SK-N-SH (cell line): ENCODE data around the gene MTFP1. TPM values are rescaled to one million over a fixed set of nuclear protein-coding genes. Genes with fewer than 3 reads are reported as not detected.

Experiments used
- CTCF ChIA-PET: fragments of 300-600, 350-600 bp; formaldehyde crosslinking; extraction: SDS; loops from one replicate; lab custom pipeline; 2021; lab: Yijun Ruan, JAX
- POLR2A ChIA-PET: fragments of 350-600 bp; sonication (Branson Sonifier 250); formaldehyde crosslinking; extraction: SDS; loops from one replicate; lab custom pipeline; 2020; ENCODE audit warnings: antibody characterized with exemption, inconsistent platforms; lab: Yijun Ruan, JAX
- DNase-seq: peaks from one replicate; pipeline ENCODE4 v3.0.0; 2012
- H2AFZ ChIP-seq: fragments of 200-600 bp; sonication (generic); 2 replicates; pipeline ENCODE4 v1.8.1; 2016; ENCODE audit warnings: antibody characterized with exemption, mild to moderate bottlenecking, low read depth
- H3F3A ChIP-seq: fragments of 200-600 bp; sonication (generic); replicated peaks from 2 replicates; pipeline ENCODE3; 2016; ENCODE audit warnings: antibody characterized with exemption, mild to moderate bottlenecking; ENCODE audit not compliant: insufficient read depth
- H3K27ac ChIP-seq, 2 experiments: fragments of 200-500 bp in 1 of 2; fragments of 200-600 bp in 1 of 2; sonication (Bioruptor generic) in 1 of 2; sonication (generic), shearing (Covaris generic) in 1 of 2; 2 replicates each; pipeline versions ENCODE4 v1.5.1 to v1.6.1; 2014 to 2016; ENCODE audit warnings: low read depth in 2 of 2, inconsistent platforms in 1 of 2, low read length in 1 of 2, mild to moderate bottlenecking in 1 of 2, mixed read lengths in 1 of 2
- H3K27me3 ChIP-seq: fragments of 200-600 bp; sonication (generic), shearing (Covaris generic); 2 replicates; pipeline ENCODE4 v1.6.1; 2016; ENCODE audit warnings: mixed run types; ENCODE audit not compliant: insufficient read depth
- H3K36me3 ChIP-seq, 2 experiments: fragments of 200-500 bp in 1 of 2; fragments of 200-600 bp in 1 of 2; sonication (Bioruptor generic) in 1 of 2; sonication (generic) in 1 of 2; replicated peaks in 1 of 2; 2 replicates each; pipeline versions ENCODE3 to v1.5.1; 2014 to 2016; ENCODE audit warnings: low read length in 1 of 2, mild to moderate bottlenecking in 1 of 2; ENCODE audit not compliant: insufficient read depth in 2 of 2, control insufficient read depth in 1 of 2
- H3K4me1 ChIP-seq, 2 experiments: fragments of 200-500 bp in 1 of 2; fragments of 200-600 bp in 1 of 2; sonication (Bioruptor generic) in 1 of 2; sonication (generic), shearing (Covaris generic) in 1 of 2; 2 replicates each; pipeline versions ENCODE4 v1.5.1 to v1.6.1; 2014 to 2016; ENCODE audit warnings: low read depth in 1 of 2, low read length in 1 of 2, mixed run types in 1 of 2; ENCODE audit not compliant: insufficient read depth in 2 of 2, control insufficient read depth in 1 of 2
- H3K4me2 ChIP-seq: fragments of 200-600 bp; sonication (generic), shearing (Covaris generic); 2 replicates; pipeline ENCODE4 v1.6.1; 2017; ENCODE audit warnings: mixed run types
- H3K4me3 ChIP-seq, 2 experiments: fragments of 200-500 bp in 1 of 2; fragments of 200-600 bp in 1 of 2; sonication (Bioruptor generic) in 1 of 2; sonication (generic), shearing (Covaris generic) in 1 of 2; 2 replicates each; pipeline versions ENCODE4 v1.5.1 to v1.8.1; 2014 to 2016; ENCODE audit warnings: low read depth in 2 of 2, inconsistent platforms in 1 of 2, low read length in 1 of 2, mild to moderate bottlenecking in 1 of 2, mixed read lengths in 1 of 2, moderate library complexity in 1 of 2
- H3K79me2 ChIP-seq: fragments of 200-600 bp; sonication (generic); 2 replicates; pipeline ENCODE4 v1.8.1; 2017; ENCODE audit warnings: mild to moderate bottlenecking; ENCODE audit not compliant: insufficient read depth
- H3K9ac ChIP-seq: fragments of 200-600 bp; sonication (generic); 2 replicates; pipeline ENCODE4 v1.6.1; 2017; ENCODE audit warnings: mixed run types
- H3K9me2 ChIP-seq: fragments of 200-600 bp; sonication (generic); 2 replicates; pipeline ENCODE4 v1.6.1; 2017; ENCODE audit warnings: mixed run types
- H3K9me3 ChIP-seq: fragments of 200-600 bp; sonication (generic); 2 replicates; pipeline ENCODE4 v1.6.1; 2017; ENCODE audit warnings: mixed run types, mild to moderate bottlenecking, moderate library complexity
- H4K20me1 ChIP-seq: fragments of 200-600 bp; sonication (generic); 2 replicates; pipeline ENCODE4 v1.6.1; 2017; ENCODE audit warnings: mild to moderate bottlenecking, mixed run types; ENCODE audit not compliant: insufficient read depth
- EP300 ChIP-seq, 2 experiments: IDR thresholded peaks; 2 replicates each; pipeline versions ENCODE4 v1.4.0 to v1.6.1; 2012; ENCODE audit warnings: borderline replicate concordance in 1 of 2, low read depth in 1 of 2, low read length in 1 of 2
- FOSL2 ChIP-seq: IDR thresholded peaks from 2 replicates; pipeline ENCODE4 v1.4.0; 2012; ENCODE audit warnings: low read depth, mild to moderate bottlenecking, moderate library complexity, borderline replicate concordance
- FOXJ3 ChIP-seq: sonication (generic); formaldehyde crosslinking; IDR thresholded peaks from 2 replicates; pipeline ENCODE4 v1.5.1; 2020; ENCODE audit warnings: mild to moderate bottlenecking, missing genetic modification reagents
- GABPA ChIP-seq: IDR thresholded peaks from 2 replicates; pipeline ENCODE4 v1.4.0; 2012; ENCODE audit warnings: low read depth, mild to moderate bottlenecking
- GATA2 ChIP-seq: sonication (generic); formaldehyde crosslinking; IDR thresholded peaks from 2 replicates; pipeline ENCODE4 v1.5.0; 2020; ENCODE audit warnings: mild to moderate bottlenecking, missing genetic modification reagents
- JUND ChIP-seq: IDR thresholded peaks from 2 replicates; pipeline ENCODE4 v1.4.0; 2012
- MEF2A ChIP-seq: IDR thresholded peaks from 2 replicates; pipeline ENCODE4 v1.4.0; 2012; ENCODE audit warnings: low read depth, borderline replicate concordance
- NFIC ChIP-seq: IDR thresholded peaks from 2 replicates; pipeline ENCODE4 v1.4.0; 2012; ENCODE audit warnings: borderline replicate concordance
- POLR2AphosphoS5 ChIP-seq: IDR thresholded peaks from 2 replicates; pipeline ENCODE4 v1.6.1; 2012; ENCODE audit warnings: low read depth, low read length
- RAD21 ChIP-seq: IDR thresholded peaks from 2 replicates; pipeline ENCODE4 v1.6.1; 2012; ENCODE audit warnings: mild to moderate bottlenecking, low read length
- RXRA ChIP-seq: IDR thresholded peaks from 2 replicates; pipeline ENCODE4 v1.4.0; 2012; ENCODE audit warnings: low read depth, mild to moderate bottlenecking, borderline replicate concordance
- SMC3 ChIP-seq: IDR thresholded peaks from 2 replicates; pipeline ENCODE4 v1.6.1; 2012; ENCODE audit warnings: low read depth, low read length, improper control_type of control experiment
- TAF1 ChIP-seq: IDR thresholded peaks from 2 replicates; pipeline ENCODE4 v1.6.1; 2012; ENCODE audit warnings: low read depth, mild to moderate bottlenecking, low read length, moderate library complexity, borderline replicate concordance
- TEAD4 ChIP-seq: IDR thresholded peaks from 2 replicates; pipeline ENCODE4 v1.4.0; 2012; ENCODE audit warnings: mild to moderate bottlenecking, borderline replicate concordance; ENCODE audit not compliant: insufficient read depth
- WGBS: methylation state at CpG from one replicate; pipeline ENCODE4 v1.1.6; 2017; ENCODE audit warnings: low lambda C conversion rate; 5-methylcytosine and 5-hydroxymethylcytosine counted together
- polyA plus RNA-seq, 3 experiments: library from polyadenylated mRNA; depleted of rRNA; stranded (reverse); fragments of >200 nt; gene quantifications; 2 replicates each; pipeline ENCODE4 v1.2.3, GENCODE V29; 2012
- TF ChIP-seq, protein P1 (sequence below): IDR thresholded peaks from 2 replicates; pipeline ENCODE4 v1.4.0; 2012; ENCODE audit warnings: low read depth, borderline replicate concordance
- TF ChIP-seq, protein P2 (sequence below): fragments of 150-350 bp; IDR thresholded peaks from 2 replicates; pipeline ENCODE4 v1.6.1; 2016; ENCODE audit warnings: mild to moderate bottlenecking, low read depth, low read length
- TF ChIP-seq, protein P3 (sequence below): fragments of 200-600 bp; sonication (generic); IDR thresholded peaks from 2 replicates; pipeline ENCODE4 v1.6.1; 2017; ENCODE audit warnings: antibody characterized with exemption, mild to moderate bottlenecking, moderate library complexity
- TF ChIP-seq, protein P4 (sequence below): IDR thresholded peaks from 2 replicates; pipeline ENCODE4 v1.4.0; 2012; ENCODE audit warnings: low read depth
- TF ChIP-seq, protein P5 (sequence below): IDR thresholded peaks from 2 replicates; pipeline ENCODE4; 2012

MTFP1 gene
- polyA plus RNA-seq, 1 of the 3 experiments (the other 2 are of a cell fraction): 18.9 TPM

DNA sequence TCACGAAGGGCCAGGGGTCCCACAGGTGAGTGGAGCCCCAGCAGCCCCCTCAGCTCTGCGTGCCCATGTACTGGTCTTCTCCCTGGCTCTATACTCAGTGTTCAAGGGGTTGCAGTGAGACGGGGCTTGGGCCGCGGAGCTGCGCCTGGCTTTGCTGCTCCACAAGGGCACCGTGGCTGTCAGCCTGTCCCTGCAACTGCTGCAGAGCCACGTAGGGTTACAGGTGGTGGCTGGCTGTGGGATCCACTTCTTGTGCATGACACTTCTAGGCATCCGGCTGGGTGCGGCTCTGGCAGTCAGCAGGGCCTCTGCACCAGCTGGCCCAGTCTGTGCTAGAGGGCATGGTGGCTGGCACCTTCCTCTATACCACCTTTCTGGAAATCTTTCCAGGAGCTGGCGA lies 14.3 kb downstream of the MTFP1 start:
- ChIA-PET CTCF (interaction anchor here (0.6 kb wide), 1 partner anchor 162 kb away, joined by 3 read pairs; no protein-coding TSS in a partner anchor), POLR2A (no interaction called here)
- no peak for DNase-seq
- H3K27me3 ChIP-seq: no peaks in the 10 kb centered on the region
- peaks cover 0 to 5% of the 10 kb centered on the region in 2 experiments; a peak in 2 of 4 replicates for H3K4me1 ChIP-seq
- H3K79me2 ChIP-seq: no peaks in the 10 kb centered on the region
- no peak overlapping the region for H3K27ac ChIP-seq
- H3F3A ChIP-seq: no peaks in the 10 kb centered on the region
- no peak overlapping the region for H3K4me2 ChIP-seq
- no peak overlapping the region for H3K4me3 ChIP-seq
- H3K9ac ChIP-seq: no peak overlapping the region
- WGBS: 85% methylated on average over 7 of the region's 11 CpGs
- H4K20me1 ChIP-seq: no peaks in the 10 kb centered on the region
- TF ChIP-seq GABPA (no peak), NFIC (no peak), MEF2A (no peak), JUND (no peak), EP300 (IDR thresholded peaks at IDR 0.05; ENCODE audit: borderline replicate concordance in 1 of 2, low read depth in 1 of 2, low read length in 1 of 2) (no peak), FOXJ3 (CRISPR knock-in tag) (no peak), POLR2AphosphoS5 (no peak), TAF1 (no peak)
- TF ChIP-seq, protein P1, sequence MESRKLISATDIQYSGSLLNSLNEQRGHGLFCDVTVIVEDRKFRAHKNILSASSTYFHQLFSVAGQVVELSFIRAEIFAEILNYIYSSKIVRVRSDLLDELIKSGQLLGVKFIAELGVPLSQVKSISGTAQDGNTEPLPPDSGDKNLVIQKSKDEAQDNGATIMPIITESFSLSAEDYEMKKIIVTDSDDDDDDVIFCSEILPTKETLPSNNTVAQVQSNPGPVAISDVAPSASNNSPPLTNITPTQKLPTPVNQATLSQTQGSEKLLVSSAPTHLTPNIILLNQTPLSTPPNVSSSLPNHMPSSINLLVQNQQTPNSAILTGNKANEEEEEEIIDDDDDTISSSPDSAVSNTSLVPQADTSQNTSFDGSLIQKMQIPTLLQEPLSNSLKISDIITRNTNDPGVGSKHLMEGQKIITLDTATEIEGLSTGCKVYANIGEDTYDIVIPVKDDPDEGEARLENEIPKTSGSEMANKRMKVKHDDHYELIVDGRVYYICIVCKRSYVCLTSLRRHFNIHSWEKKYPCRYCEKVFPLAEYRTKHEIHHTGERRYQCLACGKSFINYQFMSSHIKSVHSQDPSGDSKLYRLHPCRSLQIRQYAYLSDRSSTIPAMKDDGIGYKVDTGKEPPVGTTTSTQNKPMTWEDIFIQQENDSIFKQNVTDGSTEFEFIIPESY: no peak
- TF ChIP-seq, protein P2, sequence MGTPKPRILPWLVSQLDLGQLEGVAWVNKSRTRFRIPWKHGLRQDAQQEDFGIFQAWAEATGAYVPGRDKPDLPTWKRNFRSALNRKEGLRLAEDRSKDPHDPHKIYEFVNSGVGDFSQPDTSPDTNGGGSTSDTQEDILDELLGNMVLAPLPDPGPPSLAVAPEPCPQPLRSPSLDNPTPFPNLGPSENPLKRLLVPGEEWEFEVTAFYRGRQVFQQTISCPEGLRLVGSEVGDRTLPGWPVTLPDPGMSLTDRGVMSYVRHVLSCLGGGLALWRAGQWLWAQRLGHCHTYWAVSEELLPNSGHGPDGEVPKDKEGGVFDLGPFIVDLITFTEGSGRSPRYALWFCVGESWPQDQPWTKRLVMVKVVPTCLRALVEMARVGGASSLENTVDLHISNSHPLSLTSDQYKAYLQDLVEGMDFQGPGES: no peak
- TF ChIP-seq, protein P3, sequence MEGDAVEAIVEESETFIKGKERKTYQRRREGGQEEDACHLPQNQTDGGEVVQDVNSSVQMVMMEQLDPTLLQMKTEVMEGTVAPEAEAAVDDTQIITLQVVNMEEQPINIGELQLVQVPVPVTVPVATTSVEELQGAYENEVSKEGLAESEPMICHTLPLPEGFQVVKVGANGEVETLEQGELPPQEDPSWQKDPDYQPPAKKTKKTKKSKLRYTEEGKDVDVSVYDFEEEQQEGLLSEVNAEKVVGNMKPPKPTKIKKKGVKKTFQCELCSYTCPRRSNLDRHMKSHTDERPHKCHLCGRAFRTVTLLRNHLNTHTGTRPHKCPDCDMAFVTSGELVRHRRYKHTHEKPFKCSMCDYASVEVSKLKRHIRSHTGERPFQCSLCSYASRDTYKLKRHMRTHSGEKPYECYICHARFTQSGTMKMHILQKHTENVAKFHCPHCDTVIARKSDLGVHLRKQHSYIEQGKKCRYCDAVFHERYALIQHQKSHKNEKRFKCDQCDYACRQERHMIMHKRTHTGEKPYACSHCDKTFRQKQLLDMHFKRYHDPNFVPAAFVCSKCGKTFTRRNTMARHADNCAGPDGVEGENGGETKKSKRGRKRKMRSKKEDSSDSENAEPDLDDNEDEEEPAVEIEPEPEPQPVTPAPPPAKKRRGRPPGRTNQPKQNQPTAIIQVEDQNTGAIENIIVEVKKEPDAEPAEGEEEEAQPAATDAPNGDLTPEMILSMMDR: no peak
- TF ChIP-seq, all 33 proteins: peak for 0
- Histone ChIP-seq H3K36me3 (no peaks in the 10 kb centered on the region), H3K9me2 (no peaks in the 10 kb centered on the region), H3K9me3 (no peaks in the 10 kb centered on the region), H2AFZ (no peak overlapping the region)

DNA sequence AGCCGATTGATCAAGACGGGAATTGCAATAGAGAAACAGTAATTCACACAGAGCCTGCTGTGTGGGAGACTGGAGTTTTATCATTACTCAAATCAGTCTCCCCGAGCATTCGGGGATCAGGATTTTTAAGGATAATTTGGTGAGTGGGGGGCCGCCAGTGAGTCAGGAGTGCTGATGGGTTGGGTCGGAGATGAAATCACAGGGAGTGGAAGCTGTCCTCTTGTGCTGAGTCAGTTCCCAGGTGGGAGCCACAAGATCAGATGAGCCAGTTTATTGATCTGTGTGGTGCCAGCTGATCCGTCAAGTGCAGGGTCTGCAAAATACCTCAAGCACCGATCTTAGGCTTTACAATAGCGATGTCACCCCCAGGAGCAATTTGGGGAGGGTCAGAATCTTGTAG lies 15.5 kb downstream of the MTFP1 start:
- Histone ChIP-seq H3K4me1 (peaks cover 0 to 8% of the 10 kb centered on the region in 2 experiments; a peak in 1 of 4 replicates), H3K27me3 (no peaks in the 10 kb centered on the region), H2AFZ (no peak overlapping the region), H3K27ac (no peak overlapping the region), H3K4me2 (no peak overlapping the region), H3K9me3 (no peaks in the 10 kb centered on the region), H3K4me3 (no peak overlapping the region), H3K9ac (no peak overlapping the region), H3F3A (no peaks in the 10 kb centered on the region), H3K36me3 (no peaks in the 10 kb centered on the region), H3K79me2 (no peaks in the 10 kb centered on the region), H4K20me1 (no peaks in the 10 kb centered on the region), H3K9me2 (no peaks in the 10 kb centered on the region)
- WGBS: 83% methylated on average over 8 of the region's 9 CpGs
- ChIA-PET CTCF (interaction anchor here (1.4 kb wide), 1 partner anchor 9 kb away, joined by 3 read pairs; no protein-coding TSS in a partner anchor), POLR2A (no interaction called here)
- no peak for DNase-seq
- no peak for TF ChIP-seq SMC3
- no peak for TF ChIP-seq RAD21
- no peak for TF ChIP-seq TAF1
- no peak for TF ChIP-seq FOSL2
- TF ChIP-seq GABPA: no peak
- TF ChIP-seq POLR2AphosphoS5: no peak
- TF ChIP-seq MEF2A: no peak
- TF ChIP-seq, protein P1: no peak
- TF ChIP-seq, protein P4, sequence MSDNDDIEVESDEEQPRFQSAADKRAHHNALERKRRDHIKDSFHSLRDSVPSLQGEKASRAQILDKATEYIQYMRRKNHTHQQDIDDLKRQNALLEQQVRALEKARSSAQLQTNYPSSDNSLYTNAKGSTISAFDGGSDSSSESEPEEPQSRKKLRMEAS: no peak
- TF ChIP-seq, protein P5, sequence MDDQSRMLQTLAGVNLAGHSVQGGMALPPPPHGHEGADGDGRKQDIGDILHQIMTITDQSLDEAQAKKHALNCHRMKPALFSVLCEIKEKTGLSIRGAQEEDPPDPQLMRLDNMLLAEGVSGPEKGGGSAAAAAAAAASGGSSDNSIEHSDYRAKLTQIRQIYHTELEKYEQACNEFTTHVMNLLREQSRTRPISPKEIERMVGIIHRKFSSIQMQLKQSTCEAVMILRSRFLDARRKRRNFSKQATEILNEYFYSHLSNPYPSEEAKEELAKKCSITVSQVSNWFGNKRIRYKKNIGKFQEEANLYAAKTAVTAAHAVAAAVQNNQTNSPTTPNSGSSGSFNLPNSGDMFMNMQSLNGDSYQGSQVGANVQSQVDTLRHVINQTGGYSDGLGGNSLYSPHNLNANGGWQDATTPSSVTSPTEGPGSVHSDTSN: no peak
- no peak for TF ChIP-seq RXRA
- no peak for TF ChIP-seq GATA2 (CRISPR knock-in tag)
- no peak for TF ChIP-seq TEAD4
